Stimulated activated naive B cell treated with anti-CD40 and anti-IgM and Interleukin-4, amounts not matched to agents 10 μg/mL and 1 μg/mL and 100 μg/mL, for 72 hours (primary cell): Measurements from ENCODE around the gene PKMYT1.
A peak's percentile ranks its signal among the peaks of the same experiment; 100 is the strongest.
"Not testable (repeated sequence)": the region's sequence is repeated elsewhere in the genome, so short reads cannot be mapped to it uniquely, and the experiment has no call there.

Source experiments
- ATAC-seq, 2 donors: fragments of 150-1000 bp; cut with Tn5 transposase; replicated peaks; 2 replicates each; pipeline ENCODE4 v1.10.0; 2021; ENCODE audit warnings: moderate library complexity in 1 of 2
- DNase-seq: peaks from one replicate; pipeline ENCODE4 v3.0.0; 2021
- H3K27ac Mint-ChIP-seq: one replicate; pipeline ENCODE4 v1.8.0; 2022; ENCODE audit warnings: mild to moderate bottlenecking, mixed read lengths
- H3K27me3 Mint-ChIP-seq, 2 donors: one replicate each; pipeline ENCODE4 v1.8.0; 2022; ENCODE audit warnings: mixed read lengths in 2 of 2
- H3K36me3 Mint-ChIP-seq, 2 donors: one replicate each; pipeline ENCODE4 v1.8.0; 2022; ENCODE audit warnings: mixed read lengths in 2 of 2, mild to moderate bottlenecking in 1 of 2
- H3K4me1 Mint-ChIP-seq, 2 donors: one replicate each; pipeline ENCODE4 v1.8.0; 2022; ENCODE audit warnings: mixed read lengths in 2 of 2, mild to moderate bottlenecking in 1 of 2
- H3K4me3 Mint-ChIP-seq, 2 donors: one replicate each; pipeline ENCODE4 v1.8.0; 2022; ENCODE audit warnings: mild to moderate bottlenecking in 2 of 2, mixed read lengths in 2 of 2, moderate library complexity in 1 of 2
- H3K9me3 Mint-ChIP-seq, 2 donors: one replicate each; pipeline ENCODE4 v1.8.0; 2022; ENCODE audit warnings: mixed read lengths in 2 of 2, mild to moderate bottlenecking in 1 of 2

PKMYT1 gene

GRCh38 chr16:2959206-2959605 lies 21.0 kb downstream of the PKMYT1 start:
- Mint-ChIP-seq H3K4me1 (peaks cover 18 to 33% of the 10 kb centered on the region in 2 donors), H3K9me3 (no peaks in the 10 kb centered on the region), H3K27ac (no peak overlapping the region), H3K36me3 (no peaks in the 10 kb centered on the region), H3K27me3 (peaks cover 20 to 43% of the 10 kb centered on the region in 2 donors), H3K4me3 (no peak overlapping the region)
- no peak for DNase-seq
- no peak for ATAC-seq

GRCh38 chr16:2956579-2956956 lies 23.7 kb downstream of the PKMYT1 start:
- H3K27me3 Mint-ChIP-seq, result peaks cover 20 to 36% of the 10 kb centered on the region in 2 donors
- DNase-seq (no peak), ATAC-seq (no peak)
- H3K4me3 Mint-ChIP-seq, result no peak overlapping the region
- no peaks in the 10 kb centered on the region for H3K36me3 Mint-ChIP-seq
- peaks cover 8 to 12% of the 10 kb centered on the region in 2 donors for H3K4me1 Mint-ChIP-seq
- no peaks in the 10 kb centered on the region for H3K9me3 Mint-ChIP-seq
- no peak overlapping the region for H3K27ac Mint-ChIP-seq

DNA sequence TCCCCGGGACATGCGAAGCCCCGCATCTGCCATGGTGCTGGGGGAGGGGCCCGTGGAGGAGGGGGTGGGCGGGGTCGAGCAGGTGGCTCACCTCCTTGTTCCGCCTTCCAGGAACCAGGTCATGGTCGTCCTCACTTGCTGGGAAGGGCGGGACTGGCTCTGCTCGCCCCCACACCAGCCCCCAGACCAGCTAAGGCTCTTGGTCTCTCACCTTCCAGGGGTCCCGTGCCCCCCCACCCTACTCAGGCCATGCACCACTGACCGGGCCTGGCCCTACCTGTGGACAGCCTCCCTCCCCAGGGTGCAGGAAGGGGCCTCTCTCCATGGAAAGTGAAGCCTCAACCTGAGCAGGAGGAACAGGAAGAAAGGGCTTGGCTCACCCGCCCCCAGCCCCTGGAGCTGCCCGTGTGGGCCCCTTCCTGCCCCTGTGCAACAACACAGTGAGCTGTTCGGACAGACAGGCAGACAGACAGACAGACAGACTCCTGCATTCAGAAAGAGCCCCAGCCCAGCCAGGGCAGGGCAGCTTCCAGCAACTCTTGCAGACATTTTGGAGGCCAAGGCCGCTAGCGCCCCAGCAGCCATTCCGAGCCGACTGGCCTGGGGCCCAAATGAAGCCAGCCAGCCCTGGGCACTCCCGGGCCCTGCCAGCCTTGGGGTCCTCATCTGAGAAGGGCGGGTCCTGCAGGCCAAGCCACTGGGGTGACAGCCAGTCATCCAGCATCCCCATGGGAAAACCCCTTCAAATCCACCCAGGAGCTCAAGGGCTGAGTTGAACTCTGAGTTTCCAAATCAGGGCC lies 24.3 kb downstream of the PKMYT1 start:
- no peak for DNase-seq
- Mint-ChIP-seq H3K27ac (no peak overlapping the region), H3K9me3 (no peaks in the 10 kb centered on the region)

DNA sequence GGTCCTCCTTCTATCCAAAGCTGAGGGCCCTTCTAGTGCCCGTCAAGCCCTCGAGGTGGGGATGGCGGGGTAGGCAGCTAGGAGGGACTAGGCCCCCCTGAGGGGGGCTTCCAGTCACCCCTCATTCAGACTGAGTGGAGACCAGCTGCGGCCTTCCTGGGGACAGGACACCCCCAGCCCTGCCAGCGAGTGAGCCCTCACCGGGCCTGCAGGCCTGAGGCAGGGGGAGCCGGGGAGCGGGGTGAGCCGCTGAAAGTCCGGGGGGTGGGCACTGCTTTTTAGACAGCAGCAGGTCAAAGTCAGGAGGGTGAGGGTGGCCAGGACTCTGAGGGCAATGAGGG lies 24.8 kb downstream of the PKMYT1 start:
- no peaks in the 10 kb centered on the region for H3K36me3 Mint-ChIP-seq
- ATAC-seq, result no peak
- peaks cover 8 to 15% of the 10 kb centered on the region in 2 donors for H3K4me1 Mint-ChIP-seq
- DNase-seq, result no peak
- no peak overlapping the region for H3K4me3 Mint-ChIP-seq
- no peak overlapping the region for H3K27ac Mint-ChIP-seq
- H3K27me3 Mint-ChIP-seq, result peaks cover 19 to 36% of the 10 kb centered on the region in 2 donors
- H3K9me3 Mint-ChIP-seq, result no peaks in the 10 kb centered on the region

More for the DNA sequence above, 24.3 kb downstream of the PKMYT1 start:
- peak in 1 of 2 donors; percentile 51 for ATAC-seq
- peaks cover 8 to 12% of the 10 kb centered on the region in 2 donors for H3K4me1 Mint-ChIP-seq
- no peaks in the 10 kb centered on the region for H3K36me3 Mint-ChIP-seq
- peaks cover 19 to 36% of the 10 kb centered on the region in 2 donors for H3K27me3 Mint-ChIP-seq
- H3K4me3 Mint-ChIP-seq, result no peak overlapping the region

GRCh38 chr16:2954656-2955381 lies 25.4 kb downstream of the PKMYT1 start:
- peaks cover 0 to under 1% of the 10 kb centered on the region in 2 donors for H3K36me3 Mint-ChIP-seq

DNA sequence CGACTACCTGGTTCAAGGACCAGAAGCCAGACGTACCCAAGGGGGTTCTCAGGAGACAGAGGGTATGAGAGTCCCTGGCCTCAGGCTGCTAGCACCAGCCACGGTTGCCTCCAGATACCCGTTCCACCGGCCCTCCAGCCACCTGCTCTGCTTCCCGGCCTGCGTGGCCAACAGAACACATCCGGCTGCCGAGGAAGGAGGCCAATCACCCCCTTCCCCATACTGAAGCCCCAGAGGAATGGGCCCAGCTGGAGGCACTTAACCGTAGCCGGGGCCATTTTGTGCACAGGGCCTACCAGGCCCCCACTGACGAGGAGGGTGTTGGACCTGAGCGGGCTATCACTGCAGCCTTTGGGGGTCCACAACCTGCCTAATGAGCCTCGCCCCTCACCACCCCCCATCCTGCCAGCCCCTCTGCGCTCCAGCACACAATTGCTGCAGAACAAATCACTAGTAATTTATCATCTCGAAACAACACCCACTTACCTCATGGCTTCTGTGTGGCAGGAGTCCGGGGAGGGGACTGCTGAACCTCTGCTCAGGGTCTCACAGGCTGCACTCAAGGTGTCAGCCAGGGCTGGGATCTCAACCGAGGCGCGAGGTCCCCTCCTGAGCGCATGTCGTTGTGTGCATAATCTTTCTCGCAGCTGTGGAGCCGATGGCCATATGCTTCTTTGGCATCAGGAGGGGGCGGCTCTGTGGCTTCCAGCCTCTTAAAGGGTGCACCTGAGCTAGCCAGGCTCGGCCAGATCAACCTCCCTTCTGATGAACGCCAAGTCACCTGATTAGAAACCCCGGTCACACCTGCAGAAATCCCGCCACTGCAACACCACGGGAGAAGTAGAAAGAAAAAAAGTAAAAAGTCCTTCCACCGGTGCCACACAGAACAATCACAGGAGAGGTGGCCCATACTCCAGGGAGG lies 26.3 kb downstream of the PKMYT1 start:
- Mint-ChIP-seq H3K9me3 (no peaks in the 10 kb centered on the region), H3K27me3 (peaks cover 14 to 31% of the 10 kb centered on the region in 2 donors), H3K4me3 (no peak overlapping the region), H3K4me1 (peaks cover 8 to 15% of the 10 kb centered on the region in 2 donors), H3K27ac (no peak overlapping the region), H3K36me3 (peaks cover 2 to 8% of the 10 kb centered on the region in 2 donors)
- peak in 1 of 2 donors; percentile 43 for ATAC-seq
- DNase-seq, result no peak

More at GRCh38 chr16:2954656-2955381, 25.4 kb downstream of the PKMYT1 start:
- peaks cover 8 to 15% of the 10 kb centered on the region in 2 donors for H3K4me1 Mint-ChIP-seq
- DNase-seq (no peak), ATAC-seq (no peak)
- no peak overlapping the region for H3K4me3 Mint-ChIP-seq
- H3K27me3 Mint-ChIP-seq, result peaks cover 14 to 32% of the 10 kb centered on the region in 2 donors
- no peaks in the 10 kb centered on the region for H3K9me3 Mint-ChIP-seq
- H3K27ac Mint-ChIP-seq, result no peak overlapping the region

DNA sequence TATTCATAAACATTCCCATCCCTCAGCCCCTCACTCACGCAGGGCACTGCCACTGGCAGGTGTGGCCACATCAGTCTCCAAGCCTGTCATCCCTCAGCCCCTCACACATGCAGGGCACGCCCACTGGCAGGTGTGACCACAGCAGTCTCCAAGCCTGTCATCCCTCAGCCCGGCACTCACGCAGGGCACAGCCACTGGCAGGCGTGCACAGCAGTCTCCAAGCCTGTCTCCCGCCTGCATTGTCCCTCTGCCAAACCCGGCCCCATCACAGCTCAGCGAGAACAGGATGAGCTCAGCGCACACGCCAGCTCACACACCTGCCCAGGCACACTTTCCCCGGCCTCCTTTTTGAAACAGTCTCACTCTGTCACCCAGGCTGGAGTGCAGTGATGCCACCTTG lies 27.6 kb downstream of the PKMYT1 start:
- Mint-ChIP-seq H3K27ac (peak overlapping the region; percentile 47), H3K36me3 (peaks cover 6 to 12% of the 10 kb centered on the region in 2 donors), H3K4me1 (peaks cover 8 to 17% of the 10 kb centered on the region in 2 donors), H3K27me3 (peaks cover 14 to 31% of the 10 kb centered on the region in 2 donors), H3K9me3 (no peaks in the 10 kb centered on the region), H3K4me3 (no peak overlapping the region)
- ATAC-seq (peak in 1 of 2 donors; percentile 20), DNase-seq (no peak)

DNA sequence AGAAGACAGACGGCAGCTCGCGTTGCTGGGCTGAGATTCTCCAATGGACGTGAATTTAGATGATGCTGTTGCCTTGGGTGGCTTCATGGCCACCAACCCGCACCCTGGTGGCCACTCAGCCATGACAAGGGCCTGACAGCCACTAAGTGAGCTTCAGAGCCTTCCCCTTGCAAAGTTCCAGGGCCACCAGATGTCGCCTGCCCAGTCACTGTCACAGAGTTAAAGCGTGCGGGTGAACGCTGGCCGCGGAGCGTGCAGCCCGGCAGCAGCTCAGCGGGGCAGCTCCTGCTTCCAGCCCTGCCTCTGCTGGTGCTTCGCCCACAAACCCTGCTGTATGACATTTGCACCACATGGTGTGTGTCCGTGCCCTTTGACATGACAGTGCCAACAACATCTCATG lies 29.5 kb downstream of the PKMYT1 start:
- Mint-ChIP-seq H3K27ac (peak overlapping the region; percentile 37), H3K4me1 (peaks cover under 1 to 14% of the 10 kb centered on the region in 2 donors), H3K36me3 (peaks cover 12 to 21% of the 10 kb centered on the region in 2 donors), H3K27me3 (peaks cover 5 to 15% of the 10 kb centered on the region in 2 donors), H3K9me3 (no peaks in the 10 kb centered on the region), H3K4me3 (no peak overlapping the region)
- DNase-seq (no peak), ATAC-seq (peak in 1 of 2 donors; percentile 26)

- ATAC-seq (no peak), DNase-seq (no peak)
- H3K4me3 Mint-ChIP-seq, result no peak overlapping the region
- H3K36me3 Mint-ChIP-seq, result peaks cover 12 to 21% of the 10 kb centered on the region in 2 donors
- H3K27ac Mint-ChIP-seq, result no peak overlapping the region
- H3K9me3 Mint-ChIP-seq, result no peaks in the 10 kb centered on the region
- H3K4me1 Mint-ChIP-seq, result peaks cover 0 to 13% of the 10 kb centered on the region in 2 donors
- H3K27me3 Mint-ChIP-seq, result peaks cover 5 to 12% of the 10 kb centered on the region in 2 donors
Measured at GRCh38 chr16:2950353-2950724, 29.9 kb downstream of the PKMYT1 start.

GRCh38 chr16:2949705-2950352 lies 30.4 kb downstream of the PKMYT1 start:
- Mint-ChIP-seq H3K4me1 (peaks cover 0 to 13% of the 10 kb centered on the region in 2 donors), H3K4me3 (no peak overlapping the region), H3K27ac (no peak overlapping the region), H3K9me3 (no peaks in the 10 kb centered on the region), H3K27me3 (peaks cover 5 to 6% of the 10 kb centered on the region in 2 donors), H3K36me3 (peaks cover 12 to 21% of the 10 kb centered on the region in 2 donors)
- DNase-seq (no peak), ATAC-seq (no peak)

GRCh38 chr16:2948807-2949704 lies 31.2 kb downstream of the PKMYT1 start:
- ATAC-seq, result no peak
- DNase-seq, result no peak
- Mint-ChIP-seq H3K9me3 (no peaks in the 10 kb centered on the region), H3K36me3 (peaks cover 12 to 21% of the 10 kb centered on the region in 2 donors), H3K4me1 (peaks cover 0 to 10% of the 10 kb centered on the region in 2 donors), H3K27me3 (peaks cover under 1 to 2% of the 10 kb centered on the region in 2 donors), H3K4me3 (no peak overlapping the region), H3K27ac (no peak overlapping the region)

DNA sequence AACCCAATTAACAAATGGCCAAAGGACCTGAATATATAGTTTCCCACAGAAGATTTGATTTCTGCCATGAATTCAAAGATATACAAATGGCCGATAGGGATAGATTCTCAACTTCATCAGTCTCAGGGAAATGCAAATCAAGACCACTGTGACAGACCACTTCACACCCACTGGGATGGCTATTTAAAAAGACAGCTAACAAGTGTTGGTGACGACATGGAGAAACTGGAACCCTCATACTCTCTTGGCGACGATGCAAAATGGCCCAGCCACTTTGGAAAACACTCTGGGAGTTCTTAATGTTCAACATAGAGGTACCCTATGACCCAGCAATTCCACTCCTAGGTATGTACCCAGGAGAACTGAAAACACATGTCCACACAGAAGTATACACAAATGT lies 33.6 kb downstream of the PKMYT1 start:
- ATAC-seq, result no peak
- no peak overlapping the region for H3K27ac Mint-ChIP-seq

GRCh38 chr16:2943716-2944115 lies 36.5 kb downstream of the PKMYT1 start:
- not testable (repeated sequence) for ATAC-seq, H3K27ac Mint-ChIP-seq, DNase-seq, H3K4me3 Mint-ChIP-seq, H3K4me1 Mint-ChIP-seq, H3K27me3 Mint-ChIP-seq, H3K9me3 Mint-ChIP-seq
- H3K36me3 Mint-ChIP-seq, result peaks cover 35 to 52% of the 10 kb centered on the region in 2 donors

More for the DNA sequence above, 33.6 kb downstream of the PKMYT1 start:
- no peak for DNase-seq
- Mint-ChIP-seq H3K36me3 (peaks cover 25 to 38% of the 10 kb centered on the region in 2 donors), H3K9me3 (no peaks in the 10 kb centered on the region), H3K4me3 (no peak overlapping the region), H3K27me3 (no peaks in the 10 kb centered on the region), H3K4me1 (peaks cover 5 to 8% of the 10 kb centered on the region in 2 donors)
